ENCODE measurements around the gene CRACR2A. TPM values are rescaled to one million over a fixed set of nuclear protein-coding genes. Genes with fewer than 3 reads are reported as not detected.

CRACR2A gene
- polyA plus RNA-seq, 3 donors: 2.8 to 10.7 (median 5.8) TPM

DNA sequence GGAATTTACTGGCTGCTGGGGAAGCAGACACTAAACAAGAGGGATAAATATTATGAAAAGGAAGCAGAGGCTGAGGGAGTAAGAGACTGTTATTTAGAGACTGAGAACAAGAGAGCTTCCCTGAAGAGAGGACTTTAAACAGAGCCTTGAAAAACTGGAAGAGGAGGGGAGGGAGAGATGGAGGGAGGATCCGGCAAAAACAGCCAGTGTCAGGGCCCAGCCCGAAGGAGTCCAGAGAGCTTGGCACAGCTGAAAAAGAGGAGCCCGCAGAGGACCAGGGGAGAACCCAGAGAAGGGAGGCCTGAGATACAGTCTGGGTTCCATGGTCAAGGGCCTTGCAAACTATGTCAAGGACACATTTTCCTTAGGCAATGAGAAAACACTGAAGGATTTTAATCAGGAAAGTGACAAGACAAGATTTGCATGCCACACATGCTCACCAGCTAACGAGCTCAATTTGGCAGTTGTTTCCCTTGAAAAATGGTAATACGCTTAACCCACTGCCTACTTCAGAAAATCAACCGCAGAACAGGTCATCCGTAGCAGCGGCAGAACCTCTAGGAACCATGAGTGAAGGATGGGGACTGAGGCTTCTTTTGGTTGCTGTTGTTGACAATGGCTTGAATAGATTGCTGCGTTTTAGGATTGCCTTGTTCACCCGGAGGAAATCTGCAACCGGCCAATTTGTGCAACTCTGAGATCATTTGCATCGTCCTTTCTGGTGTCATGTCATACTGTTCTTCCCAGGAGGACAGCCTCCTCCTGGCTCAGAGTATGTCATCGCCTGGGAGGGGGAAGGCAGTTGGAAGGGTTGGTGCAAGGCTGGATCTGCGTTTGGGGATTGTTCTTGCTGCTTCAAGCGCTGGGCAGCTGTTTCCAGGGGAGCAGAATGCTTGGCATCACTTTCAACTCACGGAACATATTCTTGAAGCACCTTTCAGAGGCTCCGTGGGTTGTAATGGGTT lies 153.7 kb downstream of the CRACR2A start:
- H2AFZ ChIP-seq (ENCODE audit: insufficient read depth, low read depth, low read length, poor library complexity, severe bottlenecking): no peak overlapping the region
- no peaks in the 10 kb centered on the region for H3K4me1 ChIP-seq (ENCODE audit: control insufficient read depth in 1 of 2, insufficient read depth in 2 of 2, low read length in 2 of 2)
- Mint-ChIP-seq H3K4me3 (no peak overlapping the region), H3K27ac (no peak overlapping the region), H3K9me3 (no peaks in the 10 kb centered on the region), H3K36me3 (no peaks in the 10 kb centered on the region), H3K4me1 (peaks cover 4% of the 10 kb centered on the region), H3K27me3 (ENCODE audit: low read depth in 3 of 3) (peaks cover 7 to 13% (median 10%) of the 10 kb centered on the region in 3 donors)
- no peak overlapping the region for H3K4me2 ChIP-seq (replicated peaks; ENCODE audit: extremely low read depth, low read length, poor library complexity, severe bottlenecking)
- H3K79me2 ChIP-seq (ENCODE audit: insufficient read depth, low read length): no peaks in the 10 kb centered on the region
- H3K4me3 ChIP-seq (replicated peaks in 1 of 3; ENCODE audit: low read depth in 2 of 3, low read length in 3 of 3): no peak overlapping the region
- no peaks in the 10 kb centered on the region for H3K27me3 ChIP-seq (ENCODE audit: control insufficient read depth in 2 of 2, insufficient read depth in 2 of 2, low read length in 2 of 2)
- H3K9ac ChIP-seq (ENCODE audit: insufficient read depth, low read length, poor library complexity, severe bottlenecking): no peak overlapping the region
- H3K27ac ChIP-seq (ENCODE audit: low read depth in 1 of 2, low read length in 2 of 2): no peak overlapping the region
- DNase-seq: no peak
- WGBS (ENCODE audit: insufficient coverage): 85% methylated on average over 15 of the region's 17 CpGs
- no peaks in the 10 kb centered on the region for H4K20me1 ChIP-seq (ENCODE audit: insufficient read depth, low read length)
- TF ChIP-seq, protein P1, sequence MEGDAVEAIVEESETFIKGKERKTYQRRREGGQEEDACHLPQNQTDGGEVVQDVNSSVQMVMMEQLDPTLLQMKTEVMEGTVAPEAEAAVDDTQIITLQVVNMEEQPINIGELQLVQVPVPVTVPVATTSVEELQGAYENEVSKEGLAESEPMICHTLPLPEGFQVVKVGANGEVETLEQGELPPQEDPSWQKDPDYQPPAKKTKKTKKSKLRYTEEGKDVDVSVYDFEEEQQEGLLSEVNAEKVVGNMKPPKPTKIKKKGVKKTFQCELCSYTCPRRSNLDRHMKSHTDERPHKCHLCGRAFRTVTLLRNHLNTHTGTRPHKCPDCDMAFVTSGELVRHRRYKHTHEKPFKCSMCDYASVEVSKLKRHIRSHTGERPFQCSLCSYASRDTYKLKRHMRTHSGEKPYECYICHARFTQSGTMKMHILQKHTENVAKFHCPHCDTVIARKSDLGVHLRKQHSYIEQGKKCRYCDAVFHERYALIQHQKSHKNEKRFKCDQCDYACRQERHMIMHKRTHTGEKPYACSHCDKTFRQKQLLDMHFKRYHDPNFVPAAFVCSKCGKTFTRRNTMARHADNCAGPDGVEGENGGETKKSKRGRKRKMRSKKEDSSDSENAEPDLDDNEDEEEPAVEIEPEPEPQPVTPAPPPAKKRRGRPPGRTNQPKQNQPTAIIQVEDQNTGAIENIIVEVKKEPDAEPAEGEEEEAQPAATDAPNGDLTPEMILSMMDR (IDR thresholded peaks at IDR 0.05): no peak
- H3K36me3 ChIP-seq (replicated peaks in 1 of 2; ENCODE audit: control insufficient read depth in 1 of 2, insufficient read depth in 2 of 2, low read length in 2 of 2): no peaks in the 10 kb centered on the region
- intact Hi-C loops (cut with micrococcal nuclease): no loop called here
- no peaks in the 10 kb centered on the region for H3K9me3 ChIP-seq (replicated peaks in 1 of 2; ENCODE audit: control insufficient read depth in 1 of 2, insufficient read depth in 1 of 2, low read length in 2 of 2)

DNA sequence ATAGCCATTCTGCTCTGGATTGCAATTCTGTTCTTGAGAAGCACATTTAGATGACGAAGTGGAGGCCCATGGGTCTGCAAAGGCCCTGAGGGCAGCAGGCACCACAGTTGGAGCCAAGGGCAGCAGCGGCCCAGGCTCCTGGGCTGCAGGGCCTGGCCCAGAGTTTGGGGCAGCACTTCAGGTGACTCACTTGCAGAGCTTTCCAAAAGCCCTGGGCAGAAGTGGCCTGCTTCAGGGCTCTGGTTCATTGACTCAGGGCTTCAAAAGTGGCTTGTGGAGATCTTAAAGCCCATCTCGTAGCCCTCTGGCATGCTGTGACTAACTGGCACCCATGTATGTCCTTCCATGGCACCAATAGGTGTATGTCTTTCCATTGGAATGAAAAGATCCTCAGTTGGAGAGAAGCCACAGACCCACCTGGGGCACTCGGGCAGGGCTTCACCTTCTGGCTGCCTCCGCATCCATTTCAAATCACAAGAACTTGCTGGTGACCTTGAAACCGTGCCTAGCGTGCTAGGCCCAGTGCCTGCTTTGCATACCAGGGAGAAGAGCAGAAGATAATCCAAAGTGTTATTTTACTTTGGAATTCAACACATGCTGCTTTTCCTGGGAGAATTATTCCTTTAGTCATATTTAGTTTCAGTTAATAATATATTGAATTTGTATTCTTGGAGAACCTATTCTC lies 155.2 kb downstream of the CRACR2A start:
- WGBS (ENCODE audit: insufficient coverage): 91% methylated on average over 7 of the region's 7 CpGs
- intact Hi-C loops (cut with micrococcal nuclease): no loop called here
- Histone ChIP-seq H3K27ac (ENCODE audit: low read depth in 1 of 2, low read length in 2 of 2) (no peak overlapping the region), H3K27me3 (ENCODE audit: control insufficient read depth in 2 of 2, insufficient read depth in 2 of 2, low read length in 2 of 2) (no peaks in the 10 kb centered on the region), H3K4me2 (replicated peaks; ENCODE audit: extremely low read depth, low read length, poor library complexity, severe bottlenecking) (no peak overlapping the region), H3K9me3 (replicated peaks in 1 of 2; ENCODE audit: control insufficient read depth in 1 of 2, insufficient read depth in 1 of 2, low read length in 2 of 2) (no peaks in the 10 kb centered on the region), H4K20me1 (ENCODE audit: insufficient read depth, low read length) (no peaks in the 10 kb centered on the region), H3K4me1 (ENCODE audit: control insufficient read depth in 1 of 2, insufficient read depth in 2 of 2, low read length in 2 of 2) (no peaks in the 10 kb centered on the region), H3K9ac (ENCODE audit: insufficient read depth, low read length, poor library complexity, severe bottlenecking) (no peak overlapping the region), H3K36me3 (replicated peaks in 1 of 2; ENCODE audit: control insufficient read depth in 1 of 2, insufficient read depth in 2 of 2, low read length in 2 of 2) (no peaks in the 10 kb centered on the region), H3K4me3 (replicated peaks in 1 of 3; ENCODE audit: low read depth in 2 of 3, low read length in 3 of 3) (no peak overlapping the region), H3K79me2 (ENCODE audit: insufficient read depth, low read length) (no peaks in the 10 kb centered on the region), H2AFZ (ENCODE audit: insufficient read depth, low read depth, low read length, poor library complexity, severe bottlenecking) (no peak overlapping the region)
- no peaks in the 10 kb centered on the region for H3K36me3 Mint-ChIP-seq
- no peak overlapping the region for H3K27ac Mint-ChIP-seq
- peaks cover 3 to 12% (median 11%) of the 10 kb centered on the region in 3 donors for H3K27me3 Mint-ChIP-seq (ENCODE audit: low read depth in 3 of 3)
- TF ChIP-seq, protein P1 (IDR thresholded peaks at IDR 0.05): no peak
- H3K4me3 Mint-ChIP-seq: no peak overlapping the region
- no peak for DNase-seq
- H3K9me3 Mint-ChIP-seq: no peaks in the 10 kb centered on the region
- no peaks in the 10 kb centered on the region for H3K4me1 Mint-ChIP-seq

Data from CD14-positive monocyte (primary cell).